Activated CD4-positive, alpha-beta T cell treated with anti-CD3 and anti-CD28 coated beads for 36 hours (primary cell): ENCODE measurements around the gene HAGH. TPM values are rescaled to one million over a fixed set of nuclear protein-coding genes. Genes with fewer than 3 reads are reported as not detected.
A peak's percentile ranks its signal among the peaks of the same experiment; 100 is the strongest.

Source experiments
- ATAC-seq: fragments of 200-7000 bp; cut with Tn5 transposase; one replicate; pipeline ENCODE4 v1.10.0; 2021; ENCODE audit warnings: mild to moderate bottlenecking, moderate library complexity
- CTCF ChIA-PET: fragments of 350-600 bp; sonication (Branson Sonifier 250); formaldehyde crosslinking; loops from one replicate; lab custom pipeline; 2021; ENCODE audit warnings: antibody characterized with exemption; lab: Charles Lee
- POLR2A ChIA-PET: fragments of 350-600 bp; sonication (Branson Sonifier 250); formaldehyde crosslinking; loops from one replicate; lab custom pipeline; 2021; ENCODE audit warnings: antibody characterized with exemption, inconsistent platforms; lab: Charles Lee
- DNase-seq: peaks from one replicate; pipeline ENCODE4 v3.0.0-alpha.2; 2020
- H3K27ac Mint-ChIP-seq: one replicate; pipeline ENCODE4 v1.8.0; 2021; ENCODE audit warnings: mixed read lengths
- H3K27me3 Mint-ChIP-seq: one replicate; pipeline ENCODE4 v1.8.0; 2021; ENCODE audit warnings: mixed read lengths
- H3K36me3 Mint-ChIP-seq: one replicate; pipeline ENCODE4 v1.8.0; 2021; ENCODE audit warnings: low read depth, mixed read lengths
- H3K4me1 Mint-ChIP-seq: one replicate; pipeline ENCODE4 v1.8.0; 2021; ENCODE audit warnings: mixed read lengths
- H3K4me3 Mint-ChIP-seq: one replicate; pipeline ENCODE4 v1.8.0; 2021; ENCODE audit warnings: mild to moderate bottlenecking, moderate library complexity, mixed read lengths
- H3K9me3 Mint-ChIP-seq: one replicate; pipeline ENCODE4 v1.8.0; 2021; ENCODE audit warnings: low read depth, mixed read lengths
- intact Hi-C, 2 experiments: fragments of 100-400 bp; cut with DNase I in 1 of 2; cut with micrococcal nuclease in 1 of 2; formaldehyde crosslinking; loops; one replicate each; pipeline versions ENCODE4 v1.14.2 to v1.15.1; 2022 to 2024; cut with DNase I, micrococcal nuclease
- total RNA-seq, 2 experiments: library from RNA; stranded (reverse); gene quantifications; one replicate each; pipeline ENCODE4 v1.2.3, GENCODE V29; 2021

HAGH gene
- total RNA-seq, 2 experiments from 2014 or later: 20.9 to 25.0 TPM

DNA sequence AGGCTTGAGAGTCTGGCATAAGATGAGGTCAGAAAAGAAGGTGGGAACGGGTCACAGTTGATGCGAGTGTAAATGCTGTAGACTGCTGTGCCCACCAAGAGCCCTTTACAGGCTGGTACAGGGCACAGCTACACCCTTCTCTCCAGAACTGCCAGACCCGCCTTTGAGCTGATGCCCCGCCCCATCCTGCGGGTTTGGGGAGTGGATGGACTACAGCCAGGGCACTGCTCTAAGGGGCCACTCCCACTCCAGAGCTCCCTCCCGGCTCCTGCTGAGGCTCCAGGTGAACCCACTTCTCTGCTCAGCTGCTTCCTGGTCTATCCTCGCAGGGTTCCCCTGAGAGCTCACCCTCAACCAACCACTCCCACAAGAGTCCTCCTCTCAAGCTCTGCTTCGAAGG, 33.0 kb upstream of the HAGH start:
- DNase-seq (no peak), ATAC-seq (no peak)
- no peaks in the 10 kb centered on the region for H3K36me3 Mint-ChIP-seq
- ChIA-PET CTCF (no interaction called here), POLR2A (interaction anchor here (0.6 kb wide), 1 partner anchor 296 kb away, joined by 3 read pairs; the partner anchor contains the start of gene TRAF7)
- no peaks in the 10 kb centered on the region for H3K9me3 Mint-ChIP-seq
- intact Hi-C loops: loop anchor here (5.0 to 10.0 kb wide), 2 partner anchors 283 to 285 kb away; partner anchors contain the start of gene RAB26 (in 1 of the 2)
- H3K27me3 Mint-ChIP-seq: peaks cover 25% of the 10 kb centered on the region
- no peak overlapping the region for H3K27ac Mint-ChIP-seq
- peaks cover 21% of the 10 kb centered on the region for H3K4me1 Mint-ChIP-seq
- H3K4me3 Mint-ChIP-seq: no peak overlapping the region

DNA sequence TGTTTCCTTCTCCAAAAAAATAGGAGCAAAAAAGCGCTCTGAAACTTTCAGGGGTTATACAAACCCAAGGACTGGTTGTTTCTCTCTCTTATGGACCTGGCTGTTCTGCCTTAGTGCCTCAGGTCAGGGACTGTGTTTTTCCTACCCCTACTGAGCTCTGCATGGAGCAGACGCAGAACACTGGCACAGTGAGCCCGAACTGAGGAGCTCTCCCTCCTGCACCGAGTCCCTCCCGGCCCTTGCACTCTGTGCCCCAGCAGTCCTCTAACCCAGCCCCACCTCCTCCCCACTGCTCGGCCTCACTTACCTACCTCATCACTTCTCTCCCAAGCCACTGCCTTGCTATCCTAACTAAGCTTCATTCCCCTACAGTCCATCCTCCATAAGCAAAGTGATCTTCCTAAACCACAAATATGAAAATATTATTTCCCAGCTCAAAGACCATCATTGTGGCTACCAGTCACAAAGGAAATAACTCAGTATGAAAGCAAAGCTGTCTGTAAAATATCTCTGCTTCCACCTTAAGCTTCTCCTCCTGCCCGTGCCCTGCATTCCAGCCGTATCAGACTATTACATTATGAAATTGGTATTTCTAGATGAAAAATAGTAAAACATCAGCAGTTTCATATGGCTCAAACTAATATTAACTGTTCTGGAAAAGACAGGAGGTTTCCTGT, 31.7 kb upstream of the HAGH start:
- H3K9me3 Mint-ChIP-seq: no peaks in the 10 kb centered on the region
- H3K36me3 Mint-ChIP-seq: no peaks in the 10 kb centered on the region
- no peak overlapping the region for H3K4me3 Mint-ChIP-seq
- intact Hi-C loops: no loop called here
- H3K27me3 Mint-ChIP-seq: peaks cover 25% of the 10 kb centered on the region
- ChIA-PET POLR2A (interaction anchor here (0.7 kb wide), 1 partner anchor 76 kb away, joined by 3 read pairs; the partner anchor contains the start of genes NUBP2 and SPSB3), CTCF (interaction anchor here (1.2 kb wide), 1 partner anchor 12 kb away, joined by 4 read pairs; no protein-coding TSS in a partner anchor)
- peaks cover 24% of the 10 kb centered on the region for H3K4me1 Mint-ChIP-seq
- H3K27ac Mint-ChIP-seq: no peak overlapping the region
- ATAC-seq: no peak
- no peak for DNase-seq

DNA sequence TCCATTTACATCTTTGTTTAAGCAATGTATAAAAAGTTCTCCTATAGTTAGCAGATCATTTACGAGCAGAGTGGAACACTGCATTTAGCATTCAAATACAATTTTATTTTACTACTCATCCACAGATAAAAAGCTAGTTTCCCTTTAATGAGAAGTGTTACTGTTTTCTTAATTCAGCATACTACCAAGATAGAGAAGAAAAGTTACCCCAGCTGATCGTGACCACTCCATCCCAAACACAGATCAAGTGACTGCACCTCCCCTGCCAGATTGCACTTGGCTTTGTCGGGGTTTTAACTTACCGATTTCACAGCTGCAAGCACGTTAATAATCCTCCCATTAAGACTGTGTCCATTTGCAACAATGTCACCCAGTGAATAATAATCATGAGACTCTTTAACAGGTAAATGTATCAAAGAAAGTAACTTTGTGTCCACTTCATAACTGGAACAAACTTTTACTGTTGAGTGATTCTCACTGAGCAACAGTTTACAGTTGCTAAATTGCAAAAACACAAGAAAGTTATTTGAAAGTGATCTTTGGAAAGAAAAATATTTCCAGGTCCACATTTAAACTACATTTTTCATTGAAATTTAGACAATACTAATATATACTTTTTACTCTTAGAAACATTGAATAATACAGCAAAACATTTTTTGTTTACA, 30.9 kb upstream of the HAGH start:
- Mint-ChIP-seq H3K36me3 (no peaks in the 10 kb centered on the region), H3K27me3 (peaks cover 25% of the 10 kb centered on the region), H3K4me1 (peaks cover 24% of the 10 kb centered on the region), H3K4me3 (no peak overlapping the region), H3K9me3 (no peaks in the 10 kb centered on the region), H3K27ac (peak overlapping the region; percentile 68)
- ChIA-PET CTCF (interaction anchor here (0.6 to 1.2 kb wide), 4 partner anchors 11 to 435 kb away, joined by 3 to 4 read pairs (median 4); no protein-coding TSS in a partner anchor), POLR2A (interaction anchor here (0.7 kb wide), 1 partner anchor 75 kb away, joined by 3 read pairs; the partner anchor contains the start of genes NUBP2 and SPSB3)
- no peak for DNase-seq
- no peak for ATAC-seq
- intact Hi-C loops: no loop called here

DNA sequence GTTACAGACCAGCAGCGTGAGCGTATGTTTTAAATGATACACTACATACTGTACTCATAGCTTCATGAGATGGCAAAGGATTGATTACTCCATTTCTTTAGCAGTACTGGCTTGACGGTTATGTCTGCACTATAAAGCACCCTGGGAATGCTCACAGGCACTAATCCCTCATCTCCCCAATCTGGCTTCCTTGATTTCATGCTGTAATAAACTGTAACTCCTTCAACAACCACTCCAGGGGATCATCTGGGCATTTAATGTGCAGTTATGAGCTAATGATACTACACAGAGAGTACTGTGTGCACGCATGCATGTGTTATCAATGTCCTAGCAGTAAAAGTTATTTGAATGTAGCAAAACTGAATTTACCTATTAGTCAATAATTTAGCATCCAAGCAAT, 25.2 kb upstream of the HAGH start:
- Mint-ChIP-seq H3K36me3 (no peaks in the 10 kb centered on the region), H3K27ac (no peak overlapping the region), H3K4me3 (no peak overlapping the region), H3K4me1 (peaks cover 19% of the 10 kb centered on the region), H3K27me3 (peaks cover 2% of the 10 kb centered on the region), H3K9me3 (no peaks in the 10 kb centered on the region)
- ATAC-seq (no peak), DNase-seq (no peak)
- intact Hi-C loops: no loop called here
- ChIA-PET CTCF (interaction anchor here (0.7 kb wide), 1 partner anchor 11 kb away, joined by 3 read pairs; no protein-coding TSS in a partner anchor), POLR2A (interaction anchor here (0.6 kb wide), 1 partner anchor 65 kb away, joined by 3 read pairs; no protein-coding TSS in a partner anchor)

DNA sequence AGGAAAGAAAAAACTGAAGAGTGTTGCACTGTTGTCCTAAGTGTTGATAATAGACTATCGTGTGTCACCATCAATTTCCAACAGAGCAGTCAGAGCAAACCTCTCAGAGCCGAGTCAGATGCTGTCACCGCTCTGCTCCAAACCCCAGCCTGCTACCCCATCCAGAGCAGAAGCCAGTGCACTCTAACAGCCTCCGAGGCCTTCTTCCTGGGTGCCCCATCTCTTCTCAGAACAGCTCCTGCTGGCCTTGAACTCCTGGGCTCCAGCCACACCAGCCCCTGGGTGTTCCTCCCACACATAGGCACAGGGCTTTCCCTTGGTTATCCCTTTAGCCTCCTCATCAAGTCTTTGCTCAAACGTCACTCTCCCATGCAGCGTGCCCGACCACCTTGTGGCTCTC, 24.4 kb upstream of the HAGH start:
- Mint-ChIP-seq H3K27ac (no peak overlapping the region), H3K4me1 (peaks cover 17% of the 10 kb centered on the region), H3K27me3 (peaks cover 3% of the 10 kb centered on the region), H3K9me3 (no peaks in the 10 kb centered on the region), H3K36me3 (no peaks in the 10 kb centered on the region), H3K4me3 (no peak overlapping the region)
- intact Hi-C loops: no loop called here
- CTCF ChIA-PET: no interaction called here
- POLR2A ChIA-PET: interaction anchor here (0.6 kb wide), 1 partner anchor 66 kb away, joined by 3 read pairs; no protein-coding TSS in a partner anchor
- no peak for ATAC-seq
- no peak for DNase-seq

DNA sequence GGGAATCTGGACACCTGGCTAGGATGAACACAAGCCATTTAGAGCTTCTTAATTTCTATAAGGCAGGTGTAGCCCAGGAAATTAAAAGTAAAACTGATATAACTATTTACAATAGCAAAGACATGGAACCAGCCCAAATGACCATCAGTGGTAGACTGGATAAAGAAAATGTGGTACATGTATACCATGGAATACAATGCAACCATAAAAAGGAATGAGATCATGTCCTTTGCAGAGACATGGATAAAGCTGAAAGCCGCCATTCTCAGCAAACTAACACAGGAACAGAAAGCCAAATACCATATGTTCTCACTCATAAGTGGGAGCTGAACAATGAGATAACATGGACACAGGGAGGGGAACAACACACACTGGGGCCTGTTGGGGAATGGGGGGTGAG, 19.8 kb upstream of the HAGH start:
- no peaks in the 10 kb centered on the region for H3K4me1 Mint-ChIP-seq
- H3K36me3 Mint-ChIP-seq: no peaks in the 10 kb centered on the region
- H3K4me3 Mint-ChIP-seq: no peak overlapping the region
- no peak overlapping the region for H3K27ac Mint-ChIP-seq
- H3K9me3 Mint-ChIP-seq: no peaks in the 10 kb centered on the region
- H3K27me3 Mint-ChIP-seq: peaks cover 7% of the 10 kb centered on the region
- DNase-seq (no peak), ATAC-seq (no peak)
- intact Hi-C loops: no loop called here
- POLR2A ChIA-PET: no interaction called here
- CTCF ChIA-PET: interaction anchor here (1.0 kb wide), 1 partner anchor 11 kb away, joined by 4 read pairs; no protein-coding TSS in a partner anchor

DNA sequence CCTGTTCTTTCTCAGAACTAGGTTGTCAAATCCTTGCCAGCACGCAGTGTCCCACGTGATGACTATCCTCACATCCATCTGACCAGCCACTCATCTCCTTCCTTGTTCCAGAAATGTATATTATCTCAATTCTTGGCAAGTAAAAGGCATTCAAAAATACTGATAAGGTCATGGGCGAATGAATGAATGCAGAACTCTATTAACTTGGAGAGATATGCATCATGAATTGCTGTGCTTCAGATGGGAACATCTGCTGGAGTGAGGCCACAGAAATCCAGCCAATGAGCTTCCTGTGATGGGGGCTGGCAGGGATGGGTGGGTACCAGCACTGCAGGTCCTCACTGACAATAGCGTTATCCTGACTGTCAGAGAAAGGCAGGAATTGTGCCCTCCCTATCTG, 19.4 kb upstream of the HAGH start:
- Mint-ChIP-seq H3K27me3 (peaks cover 7% of the 10 kb centered on the region), H3K4me1 (no peaks in the 10 kb centered on the region), H3K9me3 (no peaks in the 10 kb centered on the region), H3K4me3 (no peak overlapping the region), H3K27ac (no peak overlapping the region), H3K36me3 (no peaks in the 10 kb centered on the region)
- CTCF ChIA-PET: interaction anchor here (1.0 to 1.1 kb wide), 2 partner anchors 11 to 83 kb away, joined by 4 to 6 read pairs; no protein-coding TSS in a partner anchor
- no peak for ATAC-seq
- POLR2A ChIA-PET: no interaction called here
- DNase-seq: no peak
- intact Hi-C loops: no loop called here

DNA sequence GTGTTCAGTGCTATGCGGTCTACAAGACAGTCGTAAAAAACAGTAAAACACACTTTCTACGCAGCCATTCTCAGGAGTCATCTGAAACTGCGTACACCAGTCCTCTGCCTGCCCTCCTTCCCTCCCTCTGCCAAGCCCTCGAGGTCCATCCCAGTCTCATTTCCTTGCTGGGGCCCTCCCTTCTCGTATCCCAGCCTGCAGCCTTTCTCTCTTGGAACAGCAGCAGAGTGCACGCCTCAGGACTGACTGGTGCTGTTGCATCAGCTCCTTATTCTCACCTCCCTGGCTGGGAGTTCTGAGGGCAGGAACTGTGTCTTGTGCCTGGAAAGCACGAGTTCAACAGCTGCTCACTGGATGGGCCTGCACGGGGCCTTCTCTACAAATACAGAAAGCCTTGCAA, 12.9 kb upstream of the HAGH start:
- intact Hi-C loops: no loop called here
- ChIA-PET POLR2A (no interaction called here), CTCF (no interaction called here)
- Mint-ChIP-seq H3K27ac (no peak overlapping the region), H3K9me3 (no peaks in the 10 kb centered on the region), H3K4me1 (no peaks in the 10 kb centered on the region), H3K4me3 (no peak overlapping the region), H3K27me3 (no peaks in the 10 kb centered on the region), H3K36me3 (no peaks in the 10 kb centered on the region)
- no peak for ATAC-seq
- no peak for DNase-seq

DNA sequence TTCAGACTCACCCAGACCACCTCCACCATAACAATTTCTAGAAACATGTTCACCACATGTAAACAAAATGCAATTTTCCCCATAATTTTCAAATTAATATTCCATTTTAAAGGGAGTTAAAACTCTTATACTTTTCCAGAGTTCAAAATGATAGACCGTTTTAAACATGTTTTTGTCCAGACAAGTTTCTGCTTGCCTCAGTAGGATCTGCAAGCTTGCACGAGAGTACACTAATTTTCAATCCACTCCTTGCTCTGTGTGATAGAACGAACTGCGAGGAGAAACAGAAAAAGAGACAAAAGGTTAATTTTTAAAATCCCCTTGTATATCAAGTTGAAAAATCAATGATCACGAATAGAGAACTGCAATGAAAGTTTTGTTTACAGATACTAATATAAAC, 7.5 kb upstream of the HAGH start:
- H3K36me3 Mint-ChIP-seq: peaks cover 2% of the 10 kb centered on the region
- no peak for ATAC-seq
- ChIA-PET POLR2A (no interaction called here), CTCF (interaction anchor here (0.6 to 0.7 kb wide), 3 partner anchors 91 to 1303 kb away, joined by 3 to 9 read pairs (median 4); no protein-coding TSS in a partner anchor)
- intact Hi-C loops: no loop called here
- H3K4me3 Mint-ChIP-seq: no peak overlapping the region
- H3K4me1 Mint-ChIP-seq: peaks cover 5% of the 10 kb centered on the region
- no peaks in the 10 kb centered on the region for H3K27me3 Mint-ChIP-seq
- DNase-seq: no peak
- H3K9me3 Mint-ChIP-seq: no peaks in the 10 kb centered on the region
- no peak overlapping the region for H3K27ac Mint-ChIP-seq

DNA sequence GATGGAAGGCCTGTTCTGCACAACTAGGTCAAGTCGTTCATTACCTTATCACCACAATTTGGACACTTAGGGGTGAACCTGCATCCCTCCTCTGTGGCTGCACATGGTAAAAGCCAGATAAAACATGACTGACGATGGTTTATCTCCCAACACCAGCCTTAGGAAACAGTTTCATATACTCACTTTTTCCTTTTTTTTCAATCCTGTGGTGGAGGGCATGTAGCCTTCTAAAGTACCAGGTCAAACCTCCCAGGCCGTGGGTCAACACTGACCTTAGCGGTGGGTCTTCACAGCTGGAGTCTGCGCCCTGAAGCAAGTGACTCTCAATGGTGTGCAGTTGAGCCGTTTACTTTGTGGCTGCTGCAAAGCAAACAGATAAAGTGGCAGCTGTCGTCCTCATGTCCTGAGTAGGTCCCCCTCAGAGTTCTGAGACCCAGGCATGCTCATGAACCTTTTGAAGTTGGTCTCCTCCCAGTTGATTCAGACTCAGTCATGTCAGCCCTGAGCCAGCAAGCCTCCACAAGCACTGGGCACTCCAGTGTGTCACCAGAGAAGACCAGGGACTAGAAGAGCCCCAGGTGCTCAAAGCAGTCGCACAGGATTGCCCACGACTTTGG, 6.3 kb upstream of the HAGH start:
- intact Hi-C loops: no loop called here
- DNase-seq (no peak), ATAC-seq (peak; percentile 30)
- Mint-ChIP-seq H3K36me3 (peaks cover 3% of the 10 kb centered on the region), H3K27me3 (no peaks in the 10 kb centered on the region), H3K4me1 (peaks cover 14% of the 10 kb centered on the region), H3K4me3 (no peak overlapping the region), H3K27ac (no peak overlapping the region), H3K9me3 (no peaks in the 10 kb centered on the region)
- ChIA-PET CTCF (interaction anchor here (0.6 to 0.7 kb wide), 2 partner anchors 308 to 839 kb away, joined by 3 read pairs; no protein-coding TSS in a partner anchor), POLR2A (no interaction called here)
